Tibial nerve (tissue), 4 donors: ENCODE data around the gene EFNB2.

Experiments used
- EP300 ChIP-seq, 2 donors: sonication (generic); formaldehyde crosslinking; IDR thresholded peaks; one replicate each; pipeline ENCODE4 v1.6.1; 2017; ENCODE audit warnings: antibody characterized with exemption in 2 of 2, mild to moderate bottlenecking in 1 of 2
- POLR2A ChIP-seq, 2 donors: fragments of 450-650 bp; IDR thresholded peaks; one replicate each; pipeline ENCODE4 v1.6.1; 2017; ENCODE audit warnings: antibody characterized with exemption in 2 of 2, mild to moderate bottlenecking in 2 of 2, moderate library complexity in 2 of 2
- TF ChIP-seq, protein P1 (sequence below), 5 experiments: fragments of 200-600 bp in 3 of 5; fragments of 450-650 bp in 2 of 5; sonication (generic) in 3 of 5; IDR thresholded peaks; one replicate each; pipeline ENCODE4 v1.5.1; 2016 to 2019; ENCODE audit warnings: antibody characterized with exemption in 5 of 5, mild to moderate bottlenecking in 3 of 5, moderate library complexity in 2 of 5

DNA sequence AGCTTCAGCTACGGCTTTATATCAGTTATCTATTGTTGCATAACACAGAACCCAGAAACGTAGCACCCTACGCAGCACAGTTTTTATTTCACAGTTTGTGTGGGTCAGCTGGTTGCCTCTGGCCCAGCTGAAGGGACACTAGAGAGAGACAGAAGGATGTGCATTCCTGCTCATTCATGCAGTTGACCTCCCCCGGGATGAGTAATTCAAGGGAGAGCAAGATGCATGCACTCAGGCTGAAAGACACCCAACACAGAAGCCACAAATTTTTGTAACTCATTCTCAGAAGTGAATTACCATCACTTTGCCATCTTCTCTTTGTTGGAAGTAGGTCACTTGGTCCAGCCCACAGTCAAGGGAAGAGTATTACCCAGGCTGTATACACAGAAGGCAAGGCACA lies 89.5 kb downstream of the EFNB2 start:
- TF ChIP-seq, protein P1, sequence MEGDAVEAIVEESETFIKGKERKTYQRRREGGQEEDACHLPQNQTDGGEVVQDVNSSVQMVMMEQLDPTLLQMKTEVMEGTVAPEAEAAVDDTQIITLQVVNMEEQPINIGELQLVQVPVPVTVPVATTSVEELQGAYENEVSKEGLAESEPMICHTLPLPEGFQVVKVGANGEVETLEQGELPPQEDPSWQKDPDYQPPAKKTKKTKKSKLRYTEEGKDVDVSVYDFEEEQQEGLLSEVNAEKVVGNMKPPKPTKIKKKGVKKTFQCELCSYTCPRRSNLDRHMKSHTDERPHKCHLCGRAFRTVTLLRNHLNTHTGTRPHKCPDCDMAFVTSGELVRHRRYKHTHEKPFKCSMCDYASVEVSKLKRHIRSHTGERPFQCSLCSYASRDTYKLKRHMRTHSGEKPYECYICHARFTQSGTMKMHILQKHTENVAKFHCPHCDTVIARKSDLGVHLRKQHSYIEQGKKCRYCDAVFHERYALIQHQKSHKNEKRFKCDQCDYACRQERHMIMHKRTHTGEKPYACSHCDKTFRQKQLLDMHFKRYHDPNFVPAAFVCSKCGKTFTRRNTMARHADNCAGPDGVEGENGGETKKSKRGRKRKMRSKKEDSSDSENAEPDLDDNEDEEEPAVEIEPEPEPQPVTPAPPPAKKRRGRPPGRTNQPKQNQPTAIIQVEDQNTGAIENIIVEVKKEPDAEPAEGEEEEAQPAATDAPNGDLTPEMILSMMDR (IDR thresholded peaks at IDR 0.05), result no peak
- no peak for TF ChIP-seq EP300 (IDR thresholded peaks at IDR 0.05)
- no peak for TF ChIP-seq POLR2A (IDR thresholded peaks at IDR 0.05)
